DMS114 treated with DMSO at 0.1 percent for 48 hours (cell line): ENCODE results near the gene SEMA7A.
A peak's percentile ranks its signal among the peaks of the same experiment; 100 is the strongest.

Source experiments
- DNase-seq: peaks from one replicate; lab custom pipeline; 2025; ENCODE audit not compliant: unreplicated experiment; lab: John Stamatoyannopoulos, UW

SEMA7A gene

GRCh38 chr15:74387621-74388362 is 46.0 kb downstream of the SEMA7A start:
- DNase-seq = no peak

GRCh38 chr15:74387141-74387541 is 46.6 kb downstream of the SEMA7A start:
- DNase-seq = no peak

DNA sequence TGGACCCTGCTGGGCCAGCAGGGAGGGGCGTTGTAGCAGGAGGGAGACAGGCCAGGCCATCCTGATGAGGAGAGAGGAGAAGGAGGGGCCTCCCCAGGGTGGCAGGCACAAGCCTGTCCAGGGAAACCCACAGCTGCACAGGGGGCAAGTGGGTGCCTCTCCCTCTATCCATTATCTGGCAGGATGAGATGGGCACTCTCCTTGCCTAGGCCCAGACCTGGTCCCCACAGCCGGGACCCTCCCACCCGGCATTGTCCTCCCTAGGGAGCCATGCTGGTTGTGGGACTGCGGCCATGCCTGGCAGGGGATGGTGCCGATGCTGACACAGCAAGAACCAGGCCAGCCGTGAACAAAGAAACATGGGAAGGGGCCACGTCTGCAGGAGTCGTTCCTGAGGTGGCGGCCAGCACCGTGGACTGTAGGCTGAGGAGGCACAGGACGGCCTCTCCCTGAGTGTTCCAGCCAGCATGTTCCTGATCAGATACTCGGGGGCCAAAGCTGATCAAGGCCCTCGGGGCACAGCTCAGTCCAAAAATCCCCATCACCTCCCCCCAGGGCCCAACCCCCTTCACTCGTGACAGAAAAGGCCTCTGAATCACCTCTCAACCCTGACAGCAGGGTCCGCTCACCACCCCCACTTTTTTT is 47.1 kb downstream of the SEMA7A start:
- DNase-seq = no peak

DNA sequence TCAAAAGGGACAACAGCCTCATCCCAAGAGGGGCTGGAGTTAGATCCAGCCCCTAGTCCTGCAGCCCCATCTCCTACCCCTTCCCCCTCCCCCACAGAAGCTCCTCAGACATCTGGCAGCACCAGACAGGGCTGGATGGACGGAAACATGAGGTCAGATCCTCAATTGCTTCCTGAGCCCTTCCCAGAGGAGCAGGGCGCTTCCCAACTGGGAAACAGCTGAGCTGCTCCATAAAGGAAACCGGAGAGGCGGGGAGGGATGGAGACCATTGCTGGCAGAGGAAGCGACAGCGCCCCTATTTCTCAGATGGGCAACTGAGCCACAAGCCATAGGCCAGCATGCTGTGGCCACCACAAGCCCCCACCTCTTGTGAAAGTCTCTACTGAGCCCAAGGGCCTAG is 48.0 kb downstream of the SEMA7A start:
- no peak for DNase-seq

GRCh38 chr15:74384881-74385643 is 48.7 kb downstream of the SEMA7A start:
- no peak for DNase-seq

DNA sequence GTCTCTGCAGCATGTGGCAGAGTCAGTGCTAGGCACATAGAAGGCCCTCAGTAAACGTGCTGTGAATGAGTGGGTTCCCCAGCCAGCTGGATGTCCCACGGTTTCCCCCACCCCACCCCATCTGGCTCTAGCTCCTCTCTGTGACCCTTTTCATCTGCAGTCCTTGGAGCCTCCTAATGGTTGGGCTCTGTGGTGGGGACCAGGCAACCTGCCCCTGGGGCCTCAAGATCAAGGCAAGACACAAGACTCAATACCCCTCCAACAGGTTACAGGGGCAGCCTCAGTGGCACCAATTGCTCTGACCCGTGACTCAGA is 49.2 kb downstream of the SEMA7A start:
- DNase-seq = no peak

- DNase-seq = no peak
Observed at GRCh38 chr15:74383695-74384565, 49.8 kb downstream of the SEMA7A start.

DNA sequence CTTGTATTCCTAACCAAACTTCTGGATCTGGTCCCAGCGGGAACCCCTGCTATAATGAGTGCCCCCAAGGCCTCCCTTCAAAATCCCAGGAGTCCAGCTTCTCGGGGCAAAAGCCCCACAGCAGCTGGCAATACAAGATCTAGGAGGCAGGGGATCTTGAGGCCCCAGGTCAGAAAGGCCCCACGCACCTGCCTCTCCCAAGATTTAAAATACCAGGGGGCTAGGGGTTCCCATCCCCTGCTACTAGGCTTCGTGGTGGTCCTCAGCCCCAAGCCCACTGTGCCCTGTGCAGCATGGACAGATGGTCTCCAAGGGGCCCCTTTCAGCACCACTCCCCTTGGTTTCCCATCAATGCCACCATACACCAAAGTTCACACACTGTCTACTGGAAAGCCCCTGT is 50.5 kb downstream of the SEMA7A start:
- DNase-seq = no peak

- peak; percentile 61 for DNase-seq
Observed at GRCh38 chr15:74382004-74382816, 51.5 kb downstream of the SEMA7A start.

DNA sequence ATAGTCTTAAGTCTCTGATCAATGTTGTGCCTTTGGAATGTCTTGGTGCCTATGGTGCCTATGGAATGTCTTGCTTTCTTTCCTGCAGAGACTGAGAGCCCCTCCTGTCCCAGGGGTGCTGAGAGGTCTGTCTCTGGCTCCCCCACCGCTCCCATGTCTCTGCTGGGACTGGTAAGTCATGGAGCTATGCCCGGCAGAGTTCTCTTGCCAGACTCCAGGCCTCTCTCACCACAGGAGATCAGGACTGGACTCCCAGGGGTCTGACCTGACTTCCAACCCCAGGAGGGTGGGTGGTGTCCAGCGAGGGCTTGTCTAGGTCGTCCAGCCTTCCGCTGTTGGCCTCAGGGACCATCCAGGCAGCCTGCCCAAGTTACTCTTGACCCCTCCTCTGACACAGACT is 52.3 kb downstream of the SEMA7A start:
- no peak for DNase-seq

DNA sequence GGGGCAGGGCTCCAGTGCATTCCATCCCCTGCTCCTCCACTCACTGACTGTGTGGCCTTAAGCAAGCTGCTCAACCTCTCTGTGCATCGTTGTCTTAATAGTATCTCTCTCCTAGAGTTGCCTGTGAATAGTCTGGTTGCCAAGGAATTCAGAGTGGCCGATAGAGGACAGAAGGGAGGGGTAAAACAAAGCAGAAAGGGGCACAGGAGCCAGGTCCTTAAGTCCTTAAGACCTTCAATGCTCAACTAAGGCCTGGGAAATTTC is 52.6 kb downstream of the SEMA7A start:
- DNase-seq = no peak

DNA sequence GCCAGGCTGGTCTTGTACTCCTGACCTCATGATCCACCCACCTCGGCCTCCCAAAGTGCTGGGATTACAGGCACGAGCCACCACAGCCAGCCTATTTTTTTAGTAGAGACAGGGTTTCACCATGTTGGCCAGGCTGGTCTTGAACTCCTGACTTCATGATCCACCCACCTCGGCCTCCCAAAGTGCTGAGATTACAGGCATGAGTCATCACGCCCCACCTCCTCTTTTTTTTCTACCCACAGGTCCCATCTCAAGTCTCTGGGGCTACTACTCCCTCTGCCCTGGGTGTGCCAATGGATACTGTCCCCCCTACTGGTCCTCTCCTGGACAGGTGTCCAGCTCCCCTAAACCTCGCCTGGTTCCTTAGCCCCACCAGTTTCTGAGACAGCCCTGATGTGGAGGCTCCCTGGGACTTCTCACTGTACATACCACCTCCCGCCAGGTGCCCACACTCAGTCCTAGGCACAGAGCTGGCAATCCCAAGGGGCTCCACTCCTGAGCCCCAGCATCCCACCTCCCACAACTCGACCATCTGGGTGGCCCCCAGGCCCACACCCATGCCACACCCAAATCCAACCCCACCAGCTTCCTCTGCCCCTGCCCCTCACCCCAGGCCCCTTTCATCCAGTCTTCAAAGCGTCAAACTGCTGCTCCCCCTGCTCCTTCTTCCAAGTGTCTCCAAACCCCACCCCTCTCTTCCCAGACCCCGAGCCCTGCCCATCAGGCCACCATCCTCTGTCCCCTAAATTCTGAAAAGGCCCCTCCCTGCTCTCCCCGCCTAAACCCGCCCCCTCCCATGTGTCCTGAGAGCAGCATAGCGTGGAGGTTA is 53.2 kb downstream of the SEMA7A start:
- DNase-seq = no peak

GRCh38 chr15:74378848-74379247 is 54.9 kb downstream of the SEMA7A start:
- no peak for DNase-seq

GRCh38 chr15:74377831-74378766 is 55.7 kb downstream of the SEMA7A start:
- DNase-seq = no peak

DNA sequence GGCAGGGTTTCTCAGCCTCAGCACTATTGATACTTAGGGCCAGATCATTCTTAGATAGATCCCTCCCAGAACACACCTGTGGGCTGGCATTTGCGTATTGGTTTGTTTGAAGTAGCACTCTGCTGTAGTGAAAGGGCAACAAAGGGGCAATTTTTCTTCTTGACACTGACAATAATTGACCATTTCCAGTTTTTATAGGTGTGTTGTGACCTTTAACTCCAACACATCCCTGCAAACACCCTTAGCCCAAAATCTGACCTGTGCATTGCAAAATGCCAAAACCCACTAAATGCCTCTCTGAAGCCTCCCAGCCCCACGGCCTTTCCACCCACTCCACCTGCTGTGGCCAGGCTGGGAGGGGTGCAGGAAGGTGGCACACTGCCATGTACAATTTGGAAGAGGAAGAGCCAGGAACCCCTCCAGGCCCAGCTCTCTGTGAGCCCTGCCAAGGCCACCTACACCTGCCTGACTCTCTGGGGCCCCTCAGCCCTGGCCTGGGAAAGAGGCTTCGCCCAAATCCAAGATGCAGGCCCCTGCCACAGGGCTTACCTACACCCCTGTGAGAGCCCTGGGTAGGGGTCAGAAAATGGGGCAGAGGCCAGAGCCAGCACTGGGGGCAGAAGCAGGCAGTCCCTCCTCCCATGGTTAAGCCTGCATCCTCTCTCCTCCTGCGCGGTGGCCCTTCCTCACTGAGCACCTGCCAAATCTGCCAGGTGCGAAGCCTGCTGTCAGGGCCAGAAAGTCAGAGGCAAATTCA is 56.8 kb downstream of the SEMA7A start:
- DNase-seq = no peak

GRCh38 chr15:74376226-74376625 is 57.5 kb downstream of the SEMA7A start:
- no peak for DNase-seq

DNA sequence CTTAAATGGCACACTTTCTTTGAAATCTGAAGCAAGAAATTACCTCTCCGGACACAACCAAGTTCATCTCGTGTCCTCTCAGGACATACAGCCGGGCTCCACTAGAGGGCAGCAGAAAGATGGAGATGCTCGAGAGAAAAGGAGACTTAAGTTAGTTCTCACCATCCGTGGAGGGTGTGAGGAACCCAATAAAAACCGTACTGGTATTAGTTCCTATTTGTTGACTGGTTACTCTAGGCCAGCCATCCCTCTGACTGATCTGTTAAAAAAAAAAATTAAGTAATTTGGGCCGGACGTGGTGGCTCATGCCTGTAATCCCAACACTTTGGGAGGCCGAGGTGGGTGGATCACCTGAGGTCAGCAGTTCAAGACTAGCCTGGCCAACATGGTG is 58.5 kb downstream of the SEMA7A start:
- peak; percentile 86 for DNase-seq

DNA sequence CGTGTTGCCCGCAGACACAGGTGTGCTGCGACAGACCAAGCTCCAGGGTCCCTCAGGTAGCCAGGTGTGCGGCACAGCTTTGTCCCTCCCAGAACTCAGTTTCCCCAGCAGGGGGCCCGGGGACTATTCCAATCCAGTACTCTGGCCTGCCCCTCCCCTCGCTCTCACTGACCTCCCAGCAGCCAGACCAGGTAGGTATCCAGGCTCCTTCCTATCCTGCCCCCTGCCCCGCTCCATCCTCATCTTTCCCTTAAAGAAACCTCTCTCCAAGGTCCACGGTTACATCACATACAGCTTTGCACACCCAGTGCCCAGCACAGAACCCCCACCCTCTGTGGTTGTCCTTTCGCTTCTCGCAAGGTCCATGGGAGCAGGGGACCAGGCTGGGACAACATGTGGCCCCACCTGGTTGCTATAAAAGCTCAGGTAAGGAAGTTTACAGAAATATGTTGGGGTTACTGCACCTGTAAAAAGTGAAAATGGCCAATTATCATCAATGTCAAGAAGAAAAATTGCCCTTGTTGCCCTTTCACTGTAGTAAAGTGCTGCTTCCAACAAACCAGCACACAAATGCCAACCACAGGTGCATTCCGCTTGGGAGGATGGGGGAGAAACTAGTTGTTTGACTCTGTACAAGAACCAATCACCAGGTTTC is 59.0 kb downstream of the SEMA7A start:
- DNase-seq = no peak
